22Rv1 (cell line): ENCODE results near the gene FSHR.

Source experiments
- H3K27ac ChIP-seq: fragments of 450-650 bp; 2 replicates; pipeline ENCODE4 v1.5.1; 2017
- CTCF ChIP-seq: fragments of 450-650 bp; IDR thresholded peaks from 2 replicates; pipeline ENCODE4 v1.5.1; 2017; ENCODE audit warnings: mild to moderate bottlenecking
- ZFX ChIP-seq: fragments of 450-650 bp; IDR thresholded peaks from 2 replicates; pipeline ENCODE4 v1.6.1; 2017; ENCODE audit warnings: antibody characterized with exemption, borderline replicate concordance

Gene FSHR

GRCh38 chr2:49122107-49122506, 32.2 kb downstream of the FSHR start:
- TF ChIP-seq ZFX: no peak
- TF ChIP-seq CTCF: no peak
- H3K27ac ChIP-seq: no peak overlapping the region

DNA sequence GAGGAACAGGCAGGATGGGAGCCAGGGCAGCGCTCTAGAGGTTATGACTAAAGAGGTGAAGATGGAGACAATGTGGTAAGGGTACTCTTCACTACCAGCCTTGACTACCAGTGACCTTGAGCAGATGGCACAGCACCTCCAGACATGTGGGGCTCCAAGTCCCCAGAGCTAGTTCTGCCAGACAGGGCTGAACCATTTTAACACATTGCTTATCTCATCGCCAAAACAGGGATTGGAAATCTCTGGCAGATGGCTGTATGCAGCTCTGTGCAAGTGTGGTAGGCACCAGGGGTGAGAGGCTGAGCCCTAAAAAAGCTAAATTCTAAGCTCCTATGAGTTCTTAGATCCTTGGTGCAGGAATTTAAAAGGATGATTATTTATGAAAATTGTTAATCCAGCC, 41.3 kb downstream of the FSHR start:
- no peak for TF ChIP-seq CTCF
- no peak for TF ChIP-seq ZFX
- H3K27ac ChIP-seq: no peak overlapping the region

GRCh38 chr2:49111456-49111855, 42.9 kb downstream of the FSHR start:
- H3K27ac ChIP-seq: no peak overlapping the region
- no peak for TF ChIP-seq CTCF
- TF ChIP-seq ZFX: no peak

GRCh38 chr2:49111006-49111405, 43.3 kb downstream of the FSHR start:
- H3K27ac ChIP-seq: no peak overlapping the region
- TF ChIP-seq ZFX (no peak), CTCF (no peak)

GRCh38 chr2:49110571-49110970, 43.7 kb downstream of the FSHR start:
- no peak overlapping the region for H3K27ac ChIP-seq
- TF ChIP-seq ZFX: no peak
- TF ChIP-seq CTCF: no peak

DNA sequence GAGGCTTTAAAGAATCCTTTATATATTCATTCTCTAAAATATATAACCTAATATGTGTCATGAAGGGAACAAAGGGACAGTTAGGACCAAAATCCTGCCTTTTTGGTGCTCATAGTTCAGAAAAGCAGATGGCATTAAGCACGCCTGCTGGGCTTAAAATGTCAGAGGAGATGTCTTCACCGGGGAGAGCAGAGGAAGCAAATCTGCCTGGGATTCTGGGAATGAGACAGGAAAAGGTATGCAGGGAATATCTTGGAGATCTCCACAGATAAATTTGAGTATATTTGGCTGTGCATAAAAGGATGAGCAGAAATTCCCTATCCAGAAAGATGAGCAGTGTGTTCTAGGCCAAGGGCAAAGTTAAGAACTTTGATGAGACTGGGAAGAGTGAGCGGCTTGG, 45.5 kb downstream of the FSHR start:
- no peak for TF ChIP-seq CTCF
- TF ChIP-seq ZFX: no peak
- no peak overlapping the region for H3K27ac ChIP-seq

DNA sequence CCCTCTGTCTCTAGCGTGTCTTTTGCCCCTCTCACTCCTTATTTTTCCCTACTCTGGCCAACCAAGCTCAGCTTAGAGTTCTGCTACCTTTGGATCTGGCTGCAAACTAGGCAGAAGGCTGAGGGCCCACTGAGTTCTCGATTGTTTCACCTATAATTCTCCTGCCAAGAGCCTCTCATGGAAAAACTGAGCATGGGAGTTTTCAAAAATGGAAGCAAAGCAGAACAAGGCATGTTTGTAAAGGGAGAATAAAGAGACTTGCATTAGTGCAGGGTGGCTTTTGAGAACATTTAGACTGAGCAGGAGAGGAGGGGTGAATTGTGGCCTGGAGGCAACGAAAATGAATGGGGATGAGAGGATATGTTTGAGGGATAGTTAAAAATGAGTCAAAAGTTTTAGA, 45.9 kb downstream of the FSHR start:
- TF ChIP-seq CTCF: no peak
- TF ChIP-seq ZFX: no peak
- no peak overlapping the region for H3K27ac ChIP-seq
